ENCODE data around the gene CRACR2A.

Gene CRACR2A

DNA sequence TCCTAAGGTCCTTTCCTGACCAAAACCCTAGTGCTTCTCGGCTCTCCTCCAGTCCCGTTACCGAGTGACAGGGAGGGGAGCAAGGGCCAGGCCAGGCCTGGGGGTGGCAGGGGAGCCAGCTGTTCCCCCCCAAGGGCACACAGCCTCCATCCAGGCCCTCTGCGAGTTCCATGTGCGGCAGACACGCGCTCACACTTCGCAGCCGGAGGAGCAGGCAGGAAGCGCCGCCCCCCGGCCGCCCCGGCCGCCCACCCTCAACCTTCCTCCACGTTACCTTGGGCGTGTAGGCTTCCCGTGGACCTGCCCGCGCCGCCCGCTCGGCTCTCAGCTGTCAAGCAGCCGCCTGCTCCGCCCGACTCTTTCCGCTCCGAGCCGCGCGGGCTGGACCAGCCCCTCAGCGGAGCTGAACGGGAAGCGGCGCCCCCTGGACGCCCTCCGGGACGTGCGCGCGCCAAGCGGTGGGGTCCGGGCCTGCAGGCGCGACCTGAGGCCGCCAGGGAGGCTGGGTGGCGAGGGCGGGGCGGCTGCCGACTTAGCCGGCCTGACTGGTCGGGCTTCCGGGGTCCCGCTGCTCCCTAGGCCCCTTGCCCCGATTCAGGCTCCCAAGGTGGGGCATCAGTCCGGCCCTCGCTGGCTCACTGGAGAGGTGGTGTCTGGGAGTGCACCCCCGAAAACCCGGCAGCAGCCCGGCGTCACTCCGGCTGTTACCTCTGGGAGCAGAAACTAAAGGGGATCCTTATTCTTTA lies at the start of gene CRACR2A:
Gene CRACR2A (minus strand): TSS at position 369 of the 746 bp plus-strand sequence. CDS start 56,110 bp downstream, outside the sequence.
- H3K4me3 ChIP-seq (ENCODE audit: low read depth, low read length) = no peak within 1 kb of the TSS

DNA sequence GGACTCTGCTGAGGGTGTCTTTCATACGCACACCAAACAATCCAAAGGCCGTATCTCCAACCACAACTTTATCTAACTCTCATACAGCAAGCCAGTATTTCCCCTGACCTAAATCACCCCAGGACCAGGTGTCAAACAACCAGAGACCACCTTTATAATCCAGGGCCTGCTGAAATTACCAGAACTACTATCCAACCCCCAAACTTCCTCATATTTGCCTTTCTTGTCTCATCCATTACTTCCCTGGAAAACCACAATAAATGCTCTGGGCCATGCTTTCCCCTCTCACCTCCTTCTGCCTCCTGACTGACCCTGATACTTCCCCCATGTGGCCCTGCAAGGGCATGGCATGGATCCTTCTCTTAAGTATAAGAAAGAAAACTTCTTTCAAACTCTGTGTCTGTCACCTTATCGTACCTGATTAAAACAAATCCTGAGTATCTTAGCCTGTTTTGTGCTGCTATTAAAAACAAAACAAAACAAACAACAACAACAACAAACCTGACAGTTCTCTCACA lies 44.7 kb upstream of the CRACR2A start:
- no peak overlapping the region for H3K4me3 ChIP-seq (ENCODE audit: low read depth, low read length)

GRCh38 chr12:3795492-3796133 lies 42.7 kb upstream of the CRACR2A start:
- no peak overlapping the region for H3K4me3 ChIP-seq (ENCODE audit: low read depth, low read length)

DNA sequence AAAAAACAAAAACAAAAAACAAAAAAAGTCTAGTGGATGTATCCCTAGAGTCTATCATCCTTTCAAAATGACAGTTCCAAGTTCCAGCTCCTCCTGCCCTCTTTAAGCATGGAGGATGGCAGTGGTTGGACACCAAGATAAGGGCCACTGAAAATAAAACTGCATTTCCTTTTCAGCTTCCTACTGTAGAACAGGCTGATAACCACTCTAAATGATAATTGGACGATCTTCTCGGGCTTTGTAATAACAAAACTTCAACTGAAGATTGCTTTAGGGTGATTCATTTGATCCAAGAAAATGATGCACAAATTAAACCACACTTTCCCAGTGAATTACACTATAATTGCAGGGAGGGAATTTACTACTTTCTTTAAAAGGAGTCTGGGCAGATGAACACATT lies 42.2 kb upstream of the CRACR2A start:
- H3K4me3 ChIP-seq (ENCODE audit: low read depth, low read length) = no peak overlapping the region

GRCh38 chr12:3792623-3793288 lies 39.8 kb upstream of the CRACR2A start:
- no peak overlapping the region for H3K4me3 ChIP-seq (ENCODE audit: low read depth, low read length)

DNA sequence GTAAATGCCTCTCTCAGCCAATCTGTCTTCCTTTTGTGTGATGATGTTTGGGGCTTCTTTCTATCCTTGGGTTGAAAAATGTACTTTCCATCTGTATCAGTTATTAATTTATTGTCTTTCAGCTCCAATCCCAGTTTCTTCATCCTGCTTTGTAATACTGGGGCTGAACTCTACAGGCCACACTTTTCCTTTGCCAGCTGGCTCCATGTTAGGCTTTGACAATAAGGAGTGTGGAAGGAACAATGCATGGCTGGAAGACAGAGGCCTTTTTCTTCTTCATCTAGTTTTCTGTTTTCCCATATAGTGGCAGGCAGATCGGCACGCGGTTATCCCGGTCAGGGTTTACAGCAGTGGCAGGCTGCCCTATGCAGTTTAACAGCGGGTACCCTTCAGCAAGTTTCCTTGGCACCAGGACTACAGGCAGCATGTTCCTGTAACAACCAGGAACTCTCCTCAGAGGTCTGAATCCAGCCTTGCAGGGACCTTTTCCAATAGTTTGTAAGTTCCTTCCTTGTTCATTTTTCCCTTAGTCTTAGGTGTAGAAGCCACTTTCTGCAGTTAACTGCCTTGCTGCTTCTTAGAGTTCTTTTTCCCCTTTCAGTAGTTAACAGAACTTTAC lies 38.5 kb upstream of the CRACR2A start:
- no peak overlapping the region for H3K4me3 ChIP-seq (ENCODE audit: low read depth, low read length)

DNA sequence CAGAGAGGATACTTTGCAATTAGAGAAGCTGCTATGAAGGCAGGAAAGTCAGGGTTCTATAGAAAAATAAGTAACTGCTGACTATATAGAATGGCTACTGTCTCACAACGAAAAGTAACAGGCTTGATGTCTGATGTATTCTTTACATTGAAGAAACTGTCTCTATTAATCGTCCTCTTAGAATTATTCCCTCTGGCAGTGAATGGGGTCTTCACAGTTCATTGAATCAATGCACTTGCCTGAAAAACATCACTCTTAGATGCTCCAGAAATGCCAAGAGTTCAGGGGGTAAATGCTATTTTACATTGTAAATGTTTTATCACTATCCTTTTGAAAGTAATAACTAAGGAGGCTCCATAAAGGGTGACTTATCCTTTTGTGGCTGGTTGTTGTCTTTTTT lies 37.7 kb upstream of the CRACR2A start:
- H3K4me3 ChIP-seq (ENCODE audit: low read depth, low read length) = no peak overlapping the region

- H3K4me3 ChIP-seq (ENCODE audit: low read depth, low read length) = no peak overlapping the region
Measured at GRCh38 chr12:3789838-3790237, 36.9 kb upstream of the CRACR2A start.

DNA sequence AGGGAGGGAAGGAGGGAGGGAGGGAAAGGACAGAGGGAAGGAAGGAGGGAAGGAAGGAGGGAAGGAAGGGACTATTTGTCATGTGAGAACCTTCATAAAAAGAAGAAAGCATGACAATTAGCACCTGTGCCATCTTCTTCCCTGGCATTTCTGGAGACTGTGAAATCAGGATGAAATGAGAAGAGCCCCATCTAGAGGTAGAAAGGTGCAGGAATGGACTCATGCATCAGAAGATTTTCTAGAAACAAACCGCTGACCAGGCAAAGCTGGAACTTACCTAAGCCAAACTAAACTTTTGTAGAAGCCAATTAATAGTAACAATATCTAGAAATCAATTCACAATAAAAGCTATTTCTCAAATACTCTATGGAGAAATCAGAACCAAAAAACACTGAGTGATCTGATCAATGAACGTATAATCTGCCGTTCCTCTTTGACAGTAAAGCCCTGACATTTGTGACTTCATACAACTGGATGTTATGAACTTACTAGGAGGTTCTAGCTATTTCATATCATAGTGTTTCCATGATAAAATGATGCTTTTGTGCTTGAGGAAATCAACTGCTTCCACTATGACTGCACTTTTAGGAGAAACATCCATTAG lies 24.4 kb upstream of the CRACR2A start:
- H3K4me3 ChIP-seq (ENCODE audit: low read depth, low read length) = no peak overlapping the region

DNA sequence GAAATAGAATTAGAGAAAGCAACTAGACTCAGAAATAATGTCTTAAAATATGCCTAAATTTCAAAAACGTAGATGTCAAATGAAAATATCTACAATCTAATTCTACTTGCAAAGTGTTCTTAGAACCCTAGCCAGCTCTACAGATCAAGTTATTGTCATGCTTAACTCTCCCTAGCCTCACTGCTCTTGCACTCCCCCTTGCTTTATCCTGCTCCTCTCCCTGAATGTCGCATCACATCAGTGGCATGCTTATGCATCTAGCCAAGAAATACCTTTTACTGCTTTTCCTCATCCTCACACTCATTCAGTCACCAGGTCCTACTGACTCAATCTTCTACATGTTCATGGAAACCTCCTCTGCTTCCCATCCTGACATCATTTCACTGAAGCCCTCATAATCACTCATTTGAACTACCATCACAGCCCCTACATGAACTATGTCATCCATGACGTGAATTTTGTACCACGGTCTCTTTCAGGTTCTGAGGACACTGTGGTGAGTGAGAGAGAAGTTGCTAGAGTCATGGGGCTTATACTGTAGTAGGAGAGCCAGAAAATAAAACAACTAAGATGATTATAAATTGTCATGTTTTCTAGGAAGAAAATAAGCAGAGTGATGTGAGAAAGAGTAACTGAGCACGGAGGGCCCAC lies 22.6 kb upstream of the CRACR2A start:
- no peak overlapping the region for H3K4me3 ChIP-seq (ENCODE audit: low read depth, low read length)

GRCh38 chr12:3772380-3772779 lies 19.5 kb upstream of the CRACR2A start:
- no peak overlapping the region for H3K4me3 ChIP-seq (ENCODE audit: low read depth, low read length)

DNA sequence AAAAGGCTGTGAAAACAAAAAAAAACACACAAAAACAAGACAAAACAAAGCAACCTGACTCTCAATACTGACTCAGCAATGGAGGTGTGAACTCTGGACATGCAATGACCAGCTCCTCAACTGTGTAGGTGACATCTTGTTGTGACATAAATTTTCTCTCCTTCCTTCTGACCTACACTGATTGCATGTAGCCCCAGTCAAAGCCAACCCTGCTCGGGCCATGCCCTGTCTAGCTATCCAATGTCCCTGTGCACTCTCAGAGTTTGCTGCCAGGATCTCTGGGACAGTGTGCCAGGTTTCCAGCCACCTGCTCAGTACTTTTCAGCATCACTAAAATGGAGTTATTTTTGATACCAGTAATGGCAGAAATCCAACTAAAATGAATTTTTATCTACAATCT lies 18.9 kb upstream of the CRACR2A start:
- H3K4me3 ChIP-seq (ENCODE audit: low read depth, low read length) = no peak overlapping the region

DNA sequence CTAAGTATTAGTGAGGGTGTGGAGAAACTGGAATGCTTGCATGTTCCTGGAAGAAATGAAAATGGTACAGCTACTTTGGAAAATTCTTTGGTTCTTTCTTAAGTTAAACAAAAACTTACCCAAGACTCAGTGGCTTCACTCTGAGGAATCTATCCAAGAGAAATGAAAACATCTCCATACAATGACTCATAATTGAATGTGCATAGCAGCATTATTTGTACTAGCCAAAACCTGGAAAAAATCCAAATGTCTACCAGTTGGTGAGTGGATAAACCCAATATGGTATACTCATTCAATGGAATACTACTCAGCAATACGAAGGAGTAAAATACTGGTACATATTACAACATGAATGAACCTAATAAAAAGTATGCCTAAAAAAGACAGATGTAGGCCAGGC lies 18.0 kb upstream of the CRACR2A start:
- no peak overlapping the region for H3K4me3 ChIP-seq (ENCODE audit: low read depth, low read length)

- H3K4me3 ChIP-seq (ENCODE audit: low read depth, low read length) = no peak overlapping the region
Measured at GRCh38 chr12:3768911-3769447, 16.1 kb upstream of the CRACR2A start.

GRCh38 chr12:3761116-3761735 lies 8.3 kb upstream of the CRACR2A start:
- H3K4me3 ChIP-seq (ENCODE audit: low read depth, low read length) = no peak overlapping the region

DNA sequence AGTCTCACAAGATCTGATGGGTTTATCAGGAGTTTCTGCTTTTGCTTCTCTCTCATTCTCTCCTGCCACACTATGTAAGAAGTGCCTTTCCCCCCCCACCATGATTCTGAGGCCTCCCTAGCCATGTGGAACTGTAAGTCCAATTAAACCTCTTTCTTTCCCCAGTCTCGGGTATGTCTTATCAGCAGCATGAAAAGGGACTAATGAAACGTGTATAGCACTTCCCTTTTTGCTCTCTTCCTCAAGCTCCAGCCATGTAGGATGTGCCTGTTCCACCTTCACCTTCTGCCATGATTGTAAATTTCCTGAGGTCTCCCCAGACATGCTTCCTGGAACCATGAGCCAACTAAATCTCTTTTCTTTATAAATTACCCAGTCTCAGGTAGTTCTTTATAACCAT lies 7.0 kb upstream of the CRACR2A start:
- H3K4me3 ChIP-seq (ENCODE audit: low read depth, low read length) = no peak overlapping the region

- no peak overlapping the region for H3K4me3 ChIP-seq (ENCODE audit: low read depth, low read length)
Measured at GRCh38 chr12:3757261-3757660, 4.4 kb upstream of the CRACR2A start.

GRCh38 chr12:3755898-3756297 lies 3.0 kb upstream of the CRACR2A start:
- H3K4me3 ChIP-seq (ENCODE audit: low read depth, low read length) = no peak overlapping the region

DNA sequence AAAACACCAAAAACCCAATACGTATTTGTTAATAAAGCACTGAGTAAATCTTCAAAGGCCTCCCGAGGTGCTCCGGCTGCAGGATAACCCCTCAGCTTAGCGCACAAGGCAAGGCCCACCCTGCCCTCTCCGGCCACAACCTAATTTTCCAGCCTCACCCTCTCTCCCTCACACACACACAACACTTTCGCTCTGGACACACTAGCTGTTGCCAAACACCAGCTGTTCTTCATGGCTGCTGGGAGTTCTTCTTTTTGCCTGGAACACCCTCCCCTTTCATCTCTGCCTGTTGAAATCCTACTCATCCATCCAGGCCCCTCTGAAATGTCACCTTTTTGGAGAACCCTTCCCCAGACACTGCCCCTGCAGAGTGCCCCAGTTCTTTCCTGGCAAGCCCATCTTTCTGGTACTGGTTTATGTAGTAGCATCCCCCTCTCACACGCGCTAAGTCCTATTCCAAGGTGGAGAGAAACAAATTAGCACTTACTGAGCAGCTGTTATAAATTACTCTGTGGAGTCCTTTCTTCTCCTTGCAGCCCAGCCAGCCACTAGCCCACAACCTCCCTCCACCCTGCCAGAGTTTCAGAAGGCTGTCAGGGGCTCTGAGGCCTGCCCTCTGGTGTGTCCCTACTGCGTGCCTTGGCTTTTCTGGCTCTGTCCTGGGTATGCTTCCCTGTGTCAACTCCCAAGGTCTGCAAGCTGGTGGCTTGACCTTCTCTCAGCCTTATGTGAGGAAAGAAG lies 805 bp upstream of the CRACR2A start:
- no peak overlapping the region for H3K4me3 ChIP-seq (ENCODE audit: low read depth, low read length)

Measured in iPS-11a (cell line).